B cell (primary cell): ENCODE measurements around the gene DCLK1. TPM values are rescaled to one million over a fixed set of nuclear protein-coding genes. Genes with fewer than 3 reads are reported as not detected.

Source experiments
- ATAC-seq: fragments of 200-7000 bp; cut with Tn5 transposase; one replicate; pipeline ENCODE4 v1.10.0; 2021; ENCODE audit warnings: low read depth, mild to moderate bottlenecking, moderate number of reproducible peaks, moderate library complexity
- CTCF ChIA-PET: fragments of 350-600 bp; sonication (Branson Sonifier 250); formaldehyde crosslinking; loops from one replicate; lab custom pipeline; 2021; ENCODE audit warnings: antibody characterized with exemption, inconsistent platforms; lab: Charles Lee
- POLR2A ChIA-PET: fragments of 350-600 bp; sonication (Branson Sonifier 250); formaldehyde crosslinking; loops from one replicate; lab custom pipeline; 2021; ENCODE audit warnings: antibody characterized with exemption; lab: Charles Lee
- DNase-seq: peaks from one replicate; pipeline ENCODE4 v3.0.0; 2013
- H2AFZ ChIP-seq: 2 replicates; pipeline ENCODE4 v1.6.1; 2012; ENCODE audit warnings: mild to moderate bottlenecking, low read depth, low read length; ENCODE audit not compliant: insufficient read depth, poor library complexity, severe bottlenecking
- H3K27ac ChIP-seq, 2 donors: 1 replicate in 1 of 2; 2 replicates in 1 of 2; pipeline ENCODE4 v1.5.1; 2012 to 2013; ENCODE audit warnings: low read length in 2 of 2, mild to moderate bottlenecking in 2 of 2, moderate library complexity in 1 of 2
- H3K27me3 ChIP-seq, 4 experiments: fragments of 200-600 bp in 1 of 4; sonication (generic) in 1 of 4; replicated peaks in 1 of 4; 1 replicate in 2 of 4; 2 replicates in 2 of 4; pipeline versions ENCODE4 v1.6.1 to v1.7.0; 2013 to 2016; ENCODE audit warnings: low read length in 3 of 4, mild to moderate bottlenecking in 2 of 4, mixed read lengths in 1 of 4, moderate library complexity in 1 of 4; ENCODE audit not compliant: insufficient read depth in 4 of 4, control insufficient read depth in 3 of 4; ENCODE audit errors: control extremely low read depth in 1 of 4
- H3K36me3 ChIP-seq, 2 experiments: replicated peaks in 1 of 2; 1 replicate in 1 of 2; 2 replicates in 1 of 2; pipeline versions ENCODE4 v1.6.1 to v1.7.1; 2013; ENCODE audit warnings: low read length in 1 of 2; ENCODE audit not compliant: insufficient read depth in 2 of 2, control insufficient read depth in 1 of 2; ENCODE audit errors: control extremely low read depth in 1 of 2, extremely low read depth in 1 of 2
- H3K4me1 ChIP-seq, 2 donors: fragments of 200-600 bp in 1 of 2; sonication (generic) in 1 of 2; 1 replicate in 1 of 2; 2 replicates in 1 of 2; pipeline versions ENCODE4 v1.5.1 to v1.6.1; 2013 to 2017; ENCODE audit warnings: low read length in 2 of 2; ENCODE audit not compliant: control insufficient read depth in 2 of 2, insufficient read depth in 2 of 2
- H3K4me2 ChIP-seq: replicated peaks from 2 replicates; pipeline ENCODE3; 2012; ENCODE audit warnings: mild to moderate bottlenecking, low read depth, low read length; ENCODE audit not compliant: poor library complexity, severe bottlenecking
- H3K4me3 ChIP-seq, 5 experiments: fragments of 200-600 bp in 1 of 5; sonication (generic) in 1 of 5; 1 replicate in 3 of 5; 2 replicates in 2 of 5; pipeline versions ENCODE4 v1.5.1 to v1.7.0; 2011 to 2016; ENCODE audit warnings: low read length in 4 of 5, mild to moderate bottlenecking in 4 of 5, low read depth in 2 of 5, control low read depth in 1 of 5, moderate library complexity in 1 of 5; ENCODE audit not compliant: insufficient read depth in 1 of 5; ENCODE audit errors: control extremely low read depth in 1 of 5, extremely low read depth in 1 of 5
- H3K79me2 ChIP-seq: fragments of 200-600 bp; sonication (generic); one replicate; pipeline ENCODE4 v1.6.0; 2016; ENCODE audit warnings: low read length; ENCODE audit not compliant: control insufficient read depth, insufficient read depth
- H3K9ac ChIP-seq: fragments of 200-600 bp; sonication (generic); 2 replicates; pipeline ENCODE4 v1.6.1; 2017; ENCODE audit warnings: mild to moderate bottlenecking, low read length, moderate library complexity
- H3K9me3 ChIP-seq, 3 donors: one replicate each; pipeline versions ENCODE4 v1.6.1 to v1.7.1; 2013; ENCODE audit warnings: low read length in 2 of 3; ENCODE audit not compliant: control insufficient read depth in 2 of 3, insufficient read depth in 1 of 3; ENCODE audit errors: control extremely low read depth in 1 of 3
- H4K20me1 ChIP-seq: 2 replicates; pipeline ENCODE4 v1.6.0; 2012; ENCODE audit warnings: mild to moderate bottlenecking, low read length; ENCODE audit not compliant: insufficient read depth, control insufficient read depth, poor library complexity, severe bottlenecking
- H3K27ac Mint-ChIP-seq: one replicate; pipeline ENCODE4 v1.8.0; 2021; ENCODE audit warnings: mixed read lengths
- H3K27me3 Mint-ChIP-seq: one replicate; pipeline ENCODE4 v1.8.0; 2021; ENCODE audit warnings: mixed read lengths
- H3K4me1 Mint-ChIP-seq: one replicate; pipeline ENCODE4 v1.8.0; 2021; ENCODE audit warnings: mixed read lengths
- H3K4me3 Mint-ChIP-seq: one replicate; pipeline ENCODE4 v1.8.0; 2021; ENCODE audit warnings: mixed read lengths
- H3K9me3 Mint-ChIP-seq: one replicate; pipeline ENCODE4 v1.8.0; 2022; ENCODE audit warnings: mixed read lengths; ENCODE audit not compliant: insufficient read depth
- CTCF ChIP-seq: fragments of 200-600 bp; IDR thresholded peaks from one replicate; pipeline ENCODE4 v1.8.0; 2022; ENCODE audit warnings: antibody characterized with exemption, mild to moderate bottlenecking
- EZH2 ChIP-seq: IDR thresholded peaks from 2 replicates; pipeline ENCODE4 v1.6.1; 2012; ENCODE audit warnings: borderline replicate concordance, low read depth, mild to moderate bottlenecking, moderate library complexity, low read length; ENCODE audit not compliant: insufficient read depth, poor library complexity, severe bottlenecking
- WGBS: methylation state at CpG from one replicate; pipeline ENCODE4 v1.1.5; 2013; ENCODE audit warnings: missing lambda C conversion rate; ENCODE audit not compliant: insufficient coverage; 5-methylcytosine and 5-hydroxymethylcytosine counted together
- intact Hi-C: fragments of 100-400 bp; cut with micrococcal nuclease; formaldehyde crosslinking; loops from one replicate; pipeline ENCODE4 v1.10.0; 2022
- polyA plus RNA-seq: library from polyadenylated mRNA; depleted of rRNA; stranded (reverse); fragments of >200 nt; gene quantifications from 2 replicates; pipeline ENCODE4 v1.2.3, GENCODE V29; 2012
- total RNA-seq, 2 donors: library from RNA; stranded (reverse); fragments of 120-200 nt in 1 of 2; gene quantifications; 1 replicate in 1 of 2; 2 replicates in 1 of 2; pipeline versions ENCODE4 v1.2.3 to v1.2.4, GENCODE V29; 2013 to 2022

The DCLK1 gene
- total and polyA plus RNA-seq, 2 donors (not counting 1 experiment from before 2014, with no cell fraction given), result not detected

- POLR2A ChIA-PET, result no interaction called here
- Histone ChIP-seq H3K9me3 (peaks cover 0 to 3% (median 0%) of the 10 kb centered on the region in 3 donors), H3K36me3 (no peaks in the 10 kb centered on the region), H3K4me1 (no peaks in the 10 kb centered on the region), H3K27me3 (no peaks in the 10 kb centered on the region), H3K27ac (no peak overlapping the region), H3K4me2 (no peak overlapping the region), H2AFZ (no peak overlapping the region), H3K4me3 (no peak overlapping the region), H3K9ac (no peak overlapping the region), H4K20me1 (no peaks in the 10 kb centered on the region), H3K79me2 (no peaks in the 10 kb centered on the region)
- Mint-ChIP-seq H3K27me3 (no peaks in the 10 kb centered on the region), H3K27ac (no peak overlapping the region), H3K4me3 (no peak overlapping the region), H3K9me3 (peaks cover 7% of the 10 kb centered on the region), H3K4me1 (no peaks in the 10 kb centered on the region)
- DNase-seq (no peak), ATAC-seq (no peak)
- TF ChIP-seq CTCF (no peak), EZH2 (no peak)
- intact Hi-C loops, result no loop called here
- WGBS, result no CpG with 5 or more reads among the region's 1 CpG
- CTCF ChIA-PET, result no interaction called here
Measured at GRCh38 chr13:35966024-35966423, 165.2 kb downstream of the DCLK1 start.

DNA sequence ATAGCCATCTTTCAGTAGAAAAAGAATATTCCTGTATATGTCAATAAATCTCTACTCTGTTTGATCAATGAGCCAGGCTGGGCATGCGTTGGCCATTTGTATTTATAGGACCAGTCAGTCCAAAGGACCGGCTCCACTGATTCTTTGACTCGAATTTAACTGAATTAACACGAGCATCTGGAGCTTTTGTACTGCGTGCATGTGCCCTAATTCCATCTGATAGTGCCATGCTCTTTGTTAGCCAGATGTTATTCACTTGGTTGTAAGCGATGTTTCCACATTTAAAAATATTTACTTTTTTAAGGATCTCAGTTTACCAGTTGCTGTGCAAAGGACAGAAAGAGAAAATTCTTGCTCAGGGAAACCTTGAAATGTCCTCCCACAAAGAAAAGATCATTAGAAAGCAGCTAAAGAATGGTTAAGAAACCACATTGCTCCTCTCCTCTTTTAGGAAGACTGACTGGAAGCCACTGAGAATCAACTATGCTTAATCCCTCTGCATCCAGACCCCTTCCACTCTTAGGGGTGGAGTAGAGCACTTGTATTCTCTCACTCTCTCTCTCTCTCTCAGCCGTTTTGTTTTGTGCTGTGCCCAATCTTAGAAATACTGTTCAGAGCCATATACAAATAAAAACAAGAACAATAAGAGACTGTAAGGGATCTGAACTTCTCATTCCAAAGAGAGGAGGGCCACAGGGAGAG, 165.8 kb downstream of the DCLK1 start:
- ChIA-PET POLR2A (no interaction called here), CTCF (no interaction called here)
- Histone ChIP-seq H2AFZ (no peak overlapping the region), H3K4me3 (no peak overlapping the region), H4K20me1 (no peaks in the 10 kb centered on the region), H3K79me2 (no peaks in the 10 kb centered on the region), H3K9ac (no peak overlapping the region), H3K4me2 (no peak overlapping the region), H3K36me3 (no peaks in the 10 kb centered on the region), H3K9me3 (peaks cover 0 to 3% (median 0%) of the 10 kb centered on the region in 3 donors), H3K27ac (no peak overlapping the region), H3K27me3 (no peaks in the 10 kb centered on the region), H3K4me1 (no peaks in the 10 kb centered on the region)
- Mint-ChIP-seq H3K27me3 (no peaks in the 10 kb centered on the region), H3K4me1 (no peaks in the 10 kb centered on the region), H3K27ac (no peak overlapping the region), H3K9me3 (peaks cover 7% of the 10 kb centered on the region), H3K4me3 (no peak overlapping the region)
- TF ChIP-seq EZH2, result no peak
- TF ChIP-seq CTCF, result no peak
- 93% methylated on average over 5 of the region's 7 CpGs for WGBS
- no peak for ATAC-seq
- intact Hi-C loops, result no loop called here
- no peak for DNase-seq
